Hippocampal formation (tissue), 2 donors: ENCODE measurements around the gene PLEKHB1.

Experiments used
- DNase-seq, 2 donors: peaks; one replicate each; lab custom pipeline; 2025; lab: John Stamatoyannopoulos, UW

Gene PLEKHB1

GRCh38 chr11:73645972-73646631, at the start of gene PLEKHB1:
Gene PLEKHB1, plus strand, starts transcription at chr11:73646581. Its CDS starts 28 bp downstream, at chr11:73646609.
- no peak for DNase-seq

DNA sequence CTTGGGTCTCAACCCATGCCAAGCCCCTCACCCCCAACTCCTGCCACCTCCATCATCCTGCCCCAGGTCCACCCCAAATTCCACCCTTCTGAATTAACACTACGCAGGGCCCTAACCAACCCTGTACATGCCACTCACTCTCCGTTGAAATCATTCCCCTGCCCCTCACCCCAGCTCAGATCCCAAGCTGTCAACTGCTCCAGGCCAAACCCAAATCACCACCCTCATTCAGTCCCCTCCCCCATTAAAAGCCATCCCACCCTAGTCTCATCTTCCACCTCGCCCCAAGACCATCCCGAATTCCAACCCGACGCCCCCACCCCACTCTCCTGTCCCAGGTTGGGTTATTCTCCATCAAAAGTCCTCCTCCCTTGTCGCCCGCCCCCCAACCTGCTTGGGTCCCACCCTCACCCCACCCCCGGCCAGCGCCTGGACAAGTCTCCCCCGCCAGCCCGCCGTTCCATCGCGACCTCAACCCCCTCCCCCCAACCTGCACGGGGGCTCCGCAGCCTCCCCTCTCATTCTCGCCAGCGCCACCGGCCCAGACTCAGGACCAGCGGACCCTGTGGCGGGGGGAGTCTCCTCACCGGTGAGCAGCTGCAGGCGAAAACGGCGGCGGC, 48.9 kb upstream of the PLEKHB1 start:
- no peak for DNase-seq

GRCh38 chr11:73597956-73598718, 48.2 kb upstream of the PLEKHB1 start, which contains the start of gene FAM168A:
Gene FAM168A, minus strand, starts transcription at chr11:73598112. Its CDS starts 129,638 bp downstream, at chr11:73468474.
- DNase-seq = peak; percentile 95 to 99

DNA sequence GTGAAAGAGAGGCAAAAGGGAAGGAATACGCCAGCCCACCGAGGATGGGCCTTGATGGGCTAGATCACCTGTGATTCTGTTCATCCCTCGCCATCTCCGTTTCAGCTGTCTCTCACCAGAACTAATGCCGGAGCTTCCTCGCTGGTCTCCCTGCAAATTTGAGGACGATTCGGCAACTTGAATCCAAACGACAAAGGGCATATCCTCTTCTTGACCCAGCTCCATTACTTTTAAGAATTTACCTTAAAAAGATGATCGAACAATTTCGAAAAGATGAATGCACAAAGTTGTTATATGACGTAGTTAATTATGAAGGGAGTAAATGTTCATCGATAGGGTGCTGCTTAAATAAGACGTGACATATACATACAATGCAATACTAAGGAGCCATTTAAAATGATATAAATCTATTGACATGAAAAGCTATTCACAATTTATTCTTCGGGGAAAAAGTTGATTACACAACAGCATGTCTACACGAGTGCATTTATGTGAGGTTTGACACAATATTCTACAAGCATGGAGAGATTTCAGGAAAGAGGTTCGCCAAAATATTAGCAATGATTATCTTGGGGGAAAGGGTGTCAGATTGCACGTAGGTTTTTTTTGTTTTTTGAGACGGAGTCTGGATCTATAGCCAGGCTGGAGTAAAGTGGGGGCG, 47.5 kb upstream of the PLEKHB1 start:
- DNase-seq = no peak

DNA sequence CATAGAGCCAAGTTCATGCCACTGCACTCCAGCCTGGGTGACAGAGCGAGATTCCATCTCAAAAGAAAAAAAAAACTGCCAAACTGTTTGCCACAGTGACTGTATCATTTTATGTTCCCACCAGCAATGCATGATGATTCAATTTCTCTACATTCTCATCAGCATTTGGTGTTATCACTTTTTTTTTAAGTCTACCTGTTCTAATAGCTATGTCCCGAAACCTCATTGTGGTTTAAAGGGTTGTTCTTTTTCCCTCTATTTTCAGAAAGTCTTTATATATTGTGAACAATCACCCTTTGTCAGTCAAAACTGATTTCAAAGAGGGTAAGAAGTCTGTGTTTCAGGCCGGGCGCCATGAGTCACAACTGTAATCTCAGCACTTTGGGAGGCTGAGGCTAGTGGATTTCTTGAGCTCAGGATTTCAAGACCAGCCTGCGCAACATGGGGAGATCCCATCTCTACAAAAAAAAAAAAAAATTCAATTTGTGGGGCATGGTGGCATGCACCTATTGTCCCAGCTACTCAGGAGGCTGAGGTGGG, 33.7 kb upstream of the PLEKHB1 start:
- DNase-seq = no peak

DNA sequence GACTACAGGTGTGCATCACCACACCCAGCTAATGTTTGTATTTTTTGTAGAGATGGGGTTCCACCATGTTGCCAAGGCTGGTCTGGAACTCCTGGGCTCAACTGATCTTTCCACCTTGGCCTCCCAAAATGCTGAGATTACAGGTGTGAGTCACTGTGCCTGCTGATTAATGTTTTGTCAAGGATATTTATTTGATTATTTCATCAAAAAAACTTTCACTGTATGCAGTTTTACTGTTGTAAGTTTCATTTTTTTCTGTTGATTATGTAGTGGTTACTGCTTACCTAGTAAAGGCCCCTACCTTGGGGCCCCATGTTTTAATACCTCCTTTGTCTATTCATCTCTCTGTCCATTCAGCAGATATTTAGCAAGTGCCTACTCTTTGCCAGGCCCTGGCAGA, 31.8 kb upstream of the PLEKHB1 start:
- no peak for DNase-seq

GRCh38 chr11:73622926-73623593, 23.3 kb upstream of the PLEKHB1 start:
- no peak for DNase-seq

DNA sequence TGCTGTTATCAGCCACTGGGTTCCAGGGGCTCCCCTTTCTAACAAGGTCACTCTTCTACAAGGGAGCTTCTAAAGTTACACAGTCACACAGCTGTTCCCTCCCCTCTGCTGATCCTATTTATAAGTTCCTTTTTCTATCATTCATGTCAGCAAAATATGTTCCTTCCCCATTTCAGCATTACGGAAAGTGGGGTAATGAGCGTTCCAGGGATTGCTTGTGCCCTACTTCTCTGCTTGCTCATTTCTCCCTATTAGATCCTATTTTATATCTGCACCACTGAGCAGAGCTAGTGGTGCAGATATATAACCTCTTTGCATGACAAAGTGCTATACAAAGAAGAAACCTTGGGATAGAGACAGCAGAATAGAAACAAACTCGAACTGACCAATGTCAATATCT, 22.7 kb upstream of the PLEKHB1 start:
- peak in 1 of 2 donors; percentile 27 for DNase-seq

DNA sequence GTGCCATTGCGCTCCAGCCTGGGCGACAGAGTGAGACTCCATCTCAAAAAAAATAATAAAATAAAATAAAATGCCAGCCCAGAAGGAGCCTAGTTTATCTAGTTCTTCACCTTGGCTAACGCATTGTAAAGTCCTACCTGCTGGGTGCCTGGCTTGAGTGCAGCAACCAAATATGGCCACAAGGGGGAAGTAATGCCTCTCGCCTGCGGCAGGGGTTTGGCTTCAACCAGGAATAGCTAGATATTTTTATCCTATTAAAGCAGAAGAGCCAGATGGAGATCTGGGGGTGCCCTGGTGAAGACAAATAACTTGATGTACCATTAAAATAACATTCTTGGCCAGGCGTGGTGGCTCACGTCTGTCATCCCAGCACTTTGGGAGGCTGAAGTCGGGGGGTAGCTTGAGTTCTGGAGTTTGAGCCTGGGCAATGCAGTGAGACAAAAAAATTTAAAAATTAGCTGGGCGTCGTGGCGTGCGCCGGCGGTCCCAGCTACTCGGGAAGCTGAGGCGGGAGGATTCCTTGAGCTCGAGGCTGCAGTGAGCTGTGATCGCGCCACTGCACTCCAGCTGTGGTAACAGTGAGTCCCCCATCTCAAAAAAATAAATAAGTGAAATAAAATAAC, 20.6 kb upstream of the PLEKHB1 start:
- peak; percentile 66 to 82 for DNase-seq

GRCh38 chr11:73629907-73630306, 16.5 kb upstream of the PLEKHB1 start:
- no peak for DNase-seq

GRCh38 chr11:73632996-73633395, 13.4 kb upstream of the PLEKHB1 start:
- no peak for DNase-seq

- no peak for DNase-seq
These were observed 12.4 kb upstream of the PLEKHB1 start for GRCh38 chr11:73633999-73634398.

DNA sequence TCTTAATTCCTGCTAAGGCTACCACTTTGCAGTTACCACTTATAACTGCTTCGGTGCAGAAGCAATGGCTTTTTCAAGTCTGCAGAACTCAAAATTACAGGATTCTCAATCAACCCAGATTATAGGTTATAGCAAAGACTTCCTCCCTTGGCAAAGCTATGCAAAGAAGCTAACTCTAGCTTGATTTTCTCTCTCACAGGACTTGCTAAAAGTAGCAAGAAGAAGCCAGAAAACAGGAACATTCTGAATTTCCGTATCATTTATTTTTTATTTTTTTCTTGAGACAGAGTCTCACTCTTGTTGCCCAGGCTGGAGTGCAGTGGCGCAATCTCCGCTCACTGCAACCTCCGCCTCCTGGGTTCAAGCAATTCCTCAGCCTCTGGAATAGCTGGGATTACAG, 10.7 kb upstream of the PLEKHB1 start:
- no peak for DNase-seq

DNA sequence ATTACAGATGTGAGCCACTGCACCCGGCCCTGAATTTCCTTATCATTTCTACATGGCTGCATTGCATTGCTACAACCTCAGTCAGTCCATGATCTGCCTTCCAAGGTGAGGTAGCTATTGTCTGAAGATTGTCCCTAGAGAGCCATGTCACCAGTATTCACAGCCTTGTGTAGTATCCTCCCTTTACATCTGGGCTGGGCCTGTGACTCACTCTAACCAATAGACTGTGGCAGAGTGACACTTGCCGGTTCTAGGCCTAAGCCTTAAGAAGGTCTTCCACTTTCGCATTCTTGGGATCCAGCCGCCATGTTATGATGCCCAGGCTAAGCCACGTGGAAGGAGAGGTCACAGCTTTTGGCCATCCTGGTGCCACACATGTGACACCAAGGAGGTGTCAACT, 10.1 kb upstream of the PLEKHB1 start:
- DNase-seq = no peak

DNA sequence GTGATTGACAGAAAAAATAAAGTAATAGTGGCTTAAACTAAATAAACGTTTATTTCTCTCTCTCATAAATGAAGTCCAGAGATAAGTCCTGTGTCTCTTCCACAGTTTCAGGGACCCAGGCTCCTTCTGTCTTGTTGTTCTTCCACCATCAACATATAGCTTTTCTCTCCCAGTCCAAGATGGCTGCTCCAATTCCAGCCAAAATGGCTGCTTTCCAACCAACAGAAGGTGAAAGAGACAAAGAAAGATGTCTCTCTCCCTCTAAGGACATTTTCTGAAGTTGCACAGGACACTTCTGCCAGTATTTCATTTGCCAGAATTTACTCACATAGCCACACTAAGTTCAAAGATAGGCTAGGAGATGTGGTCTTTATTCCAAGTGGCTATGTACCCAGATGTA, 9.4 kb upstream of the PLEKHB1 start:
- DNase-seq = no peak

- DNase-seq = no peak
These were observed 5.8 kb upstream of the PLEKHB1 start for GRCh38 chr11:73640592-73640991.

- DNase-seq = no peak
These were observed 4.7 kb upstream of the PLEKHB1 start for GRCh38 chr11:73641668-73642067.

DNA sequence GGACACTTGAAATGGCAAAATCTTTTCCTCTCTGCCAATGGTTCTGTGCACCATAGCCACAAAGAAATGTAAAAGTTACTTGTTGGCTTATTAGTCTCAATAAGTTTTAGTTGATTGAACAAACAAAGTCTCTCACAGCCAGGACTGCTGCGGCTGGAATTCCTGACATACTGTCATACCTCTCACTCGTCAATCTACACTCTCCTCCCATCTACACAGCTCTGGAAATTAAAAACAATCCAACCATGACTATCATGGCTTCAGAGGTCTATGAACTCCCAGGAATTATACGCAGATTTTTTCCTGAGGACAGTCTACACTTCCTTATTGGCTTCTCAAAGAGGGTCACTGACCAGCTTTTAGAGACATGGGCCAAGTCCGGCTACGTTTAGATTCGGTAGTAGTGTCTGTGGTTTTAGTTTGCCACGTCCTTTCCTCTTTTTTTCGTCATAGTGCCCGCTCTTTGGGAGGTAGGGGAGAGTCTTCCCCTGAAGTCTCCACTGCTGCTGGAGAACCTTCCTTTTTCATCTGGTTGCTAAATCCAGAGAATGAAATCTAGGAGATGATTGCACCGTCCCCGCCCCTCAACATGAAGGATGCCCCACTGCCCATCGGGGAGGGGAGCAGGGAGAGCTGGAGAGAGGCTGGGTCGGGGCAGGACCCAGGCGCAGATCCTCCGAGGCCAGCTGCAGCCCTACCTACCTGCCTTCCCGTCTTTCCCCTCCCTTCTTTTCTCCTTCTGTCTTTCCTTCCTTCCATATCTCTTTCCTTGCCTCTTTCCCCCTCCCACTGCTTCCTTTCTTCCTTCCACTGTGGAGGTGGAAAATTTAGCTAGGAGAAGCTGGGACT, 1.0 kb upstream of the PLEKHB1 start:
- no peak for DNase-seq

DNA sequence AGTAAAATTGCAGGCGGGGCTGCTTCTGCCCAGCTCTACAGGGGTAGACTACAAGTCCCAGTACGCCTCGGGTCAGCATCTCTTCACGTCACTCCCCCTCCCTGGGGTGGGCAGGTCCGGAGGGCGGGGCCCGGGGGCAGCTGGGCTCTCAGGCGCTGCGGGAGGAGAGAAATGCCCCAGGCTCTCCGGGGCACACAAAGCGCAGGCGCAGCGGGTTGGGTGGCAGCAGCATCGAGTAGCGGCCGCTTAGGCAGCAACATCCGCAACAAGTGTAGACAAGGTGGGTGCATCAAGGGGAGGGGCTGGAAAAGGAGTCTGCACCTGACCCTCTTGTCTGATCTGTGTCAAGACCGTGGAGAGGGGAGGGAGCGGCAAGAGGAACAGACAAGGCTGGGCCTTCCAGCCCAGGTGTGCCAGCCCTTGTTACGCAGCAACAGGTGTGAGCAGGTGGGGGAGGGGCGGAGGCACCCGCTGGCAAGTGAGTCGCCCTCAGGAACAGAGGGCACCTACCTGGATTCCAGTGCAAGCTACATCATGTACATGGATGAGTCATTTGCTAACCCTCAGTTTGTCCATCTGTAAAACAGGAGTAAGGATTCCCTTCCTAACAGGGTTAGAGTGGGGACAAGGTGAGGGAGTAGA, 1.2 kb downstream of the PLEKHB1 start:
- DNase-seq = peak; percentile 95 to 97

GRCh38 chr11:73648121-73648520, 1.7 kb downstream of the PLEKHB1 start:
- DNase-seq = no peak
